GM21360 (cell line): ENCODE measurements around the gene DNAJC18.
A peak's percentile ranks its signal among the peaks of the same experiment; 100 is the strongest.
"Not testable (repeated sequence)": the region's sequence is repeated elsewhere in the genome, so short reads cannot be mapped to it uniquely, and the experiment has no call there.

Experiments used
- ATAC-seq: cut with Tn5 transposase; IDR thresholded peaks from one replicate; pipeline ENCODE4 v1.9.1; 2021; ENCODE audit warnings: mild to moderate bottlenecking, moderate library complexity; ENCODE audit not compliant: unreplicated experiment

Gene DNAJC18

DNA sequence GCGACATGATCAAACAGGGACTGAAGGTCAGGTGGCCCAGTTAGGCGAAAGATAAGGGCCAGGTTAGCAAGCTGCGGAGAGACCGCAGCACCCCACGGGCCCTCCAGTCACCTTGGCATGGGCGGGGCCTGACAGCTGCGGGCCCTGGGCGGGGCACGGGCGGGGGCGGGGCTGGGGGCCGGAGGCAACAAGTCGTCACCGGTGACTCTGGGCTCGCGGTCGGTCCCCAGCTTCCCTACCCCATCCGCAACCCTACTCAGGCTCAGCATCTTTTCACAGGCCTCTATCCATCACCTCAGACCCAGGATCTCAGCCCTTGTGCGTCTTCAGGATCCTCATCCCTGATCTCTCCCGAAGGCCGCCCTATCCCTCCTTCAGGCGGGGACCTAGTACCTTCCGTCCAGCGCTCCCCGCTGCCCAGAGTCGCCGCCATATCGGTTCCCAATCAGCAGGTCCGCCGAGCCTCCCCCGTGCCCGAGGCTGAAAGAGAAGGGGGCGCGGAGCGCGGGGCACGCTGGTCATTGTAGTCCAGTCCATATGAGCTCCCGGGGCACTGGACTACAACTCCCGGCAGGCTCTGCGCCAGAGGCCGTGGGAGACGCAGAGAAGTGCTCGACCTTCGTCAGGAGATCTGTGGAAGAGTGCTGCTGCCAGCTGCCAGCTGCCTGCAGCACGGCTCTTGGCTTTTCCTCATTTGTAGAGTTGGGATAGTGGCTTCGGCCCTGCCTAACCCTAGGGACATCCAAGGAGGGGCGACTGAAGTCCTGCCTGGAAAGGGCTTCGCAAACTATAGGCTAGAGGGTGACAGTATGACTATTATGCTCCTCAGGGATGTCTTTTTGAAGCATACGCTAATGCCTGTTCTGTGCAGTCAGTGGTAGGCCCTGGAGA lies at the start of gene DNAJC18:
DNAJC18 (minus strand) TSS at position 513 of the 891 bp plus-strand sequence; CDS start at position 433, 80 bp downstream.
- ATAC-seq, result peak; percentile 92

- no peak for ATAC-seq
Measured at GRCh38 chr5:139488260-139488659, 48.9 kb upstream of the DNAJC18 start.

- no peak for ATAC-seq
Measured at GRCh38 chr5:139486201-139486600, 46.9 kb upstream of the DNAJC18 start.

- ATAC-seq, result not testable (repeated sequence)
Measured at GRCh38 chr5:139482890-139483208, 43.5 kb upstream of the DNAJC18 start.

- no peak for ATAC-seq
Measured at GRCh38 chr5:139482050-139482889, 42.9 kb upstream of the DNAJC18 start, which contains the start of gene STING1. Gene STING1 (minus strand): TSS chr5:139482758. CDS start chr5:139481704, 1,054 bp downstream.

DNA sequence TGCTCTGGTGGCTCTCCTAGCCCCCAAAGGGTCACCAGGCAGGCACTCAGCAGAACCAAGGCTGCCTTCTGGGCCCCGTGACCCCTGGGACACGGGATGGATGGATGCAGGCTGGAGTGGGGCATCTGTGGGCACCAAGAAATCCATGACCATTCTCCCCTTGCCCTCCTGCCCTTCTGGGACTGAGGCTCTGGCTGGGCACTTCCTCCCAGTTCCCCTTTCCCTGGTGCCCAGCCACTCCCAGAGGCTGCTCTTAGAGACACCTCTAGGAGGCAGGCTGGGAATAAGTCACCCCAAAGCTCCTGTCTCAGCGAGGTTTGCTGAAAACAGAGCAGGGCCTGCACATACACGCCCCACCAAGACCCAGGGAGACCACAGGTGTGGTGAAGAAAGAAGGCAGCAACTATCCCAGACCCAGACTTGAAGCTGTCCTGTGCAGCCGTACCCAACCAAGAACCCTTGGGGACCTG lies 42.3 kb upstream of the DNAJC18 start:
- ATAC-seq, result no peak

- no peak for ATAC-seq
Measured at GRCh38 chr5:139481122-139481533, 41.8 kb upstream of the DNAJC18 start.

- not testable (repeated sequence) for ATAC-seq
Measured at GRCh38 chr5:139479729-139480128, 40.4 kb upstream of the DNAJC18 start.

GRCh38 chr5:139478657-139479423 lies 39.5 kb upstream of the DNAJC18 start:
- not testable (repeated sequence) for ATAC-seq

DNA sequence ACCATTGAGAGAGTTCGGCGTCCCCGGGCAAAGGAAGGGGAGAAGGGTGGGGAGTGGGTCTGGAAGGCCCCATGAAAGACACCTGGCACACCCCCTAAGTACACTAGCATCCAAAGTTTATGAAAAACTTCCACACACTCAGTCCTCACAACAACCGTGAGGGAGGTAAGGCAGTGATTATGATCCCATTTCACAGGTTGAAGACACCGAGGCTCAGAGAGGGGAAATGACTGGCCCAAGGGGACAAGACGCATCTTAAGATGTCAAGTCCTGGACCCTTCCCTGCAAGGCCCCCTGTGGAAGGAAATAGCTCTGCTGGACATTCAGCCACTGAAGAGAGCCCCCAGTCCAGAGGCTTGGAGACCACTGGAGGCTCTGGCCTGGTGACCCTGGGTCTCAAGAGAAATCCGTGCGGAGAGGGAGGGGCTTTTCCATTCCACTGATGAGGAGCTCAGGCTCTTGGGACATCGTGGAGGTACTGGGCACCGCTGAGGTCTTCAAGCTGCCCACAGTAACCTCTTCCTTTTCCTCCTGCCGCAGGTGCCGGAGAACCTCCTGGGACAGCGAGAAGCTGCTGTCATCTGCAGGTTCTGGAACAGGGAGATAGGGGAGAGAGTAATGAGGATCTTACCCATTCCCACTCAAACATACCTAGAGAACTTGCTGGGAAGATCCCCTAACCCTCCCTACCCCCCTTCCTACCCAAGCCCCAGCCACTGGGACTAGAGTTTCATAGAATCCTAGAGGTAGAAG lies 36.7 kb upstream of the DNAJC18 start:
- no peak for ATAC-seq

DNA sequence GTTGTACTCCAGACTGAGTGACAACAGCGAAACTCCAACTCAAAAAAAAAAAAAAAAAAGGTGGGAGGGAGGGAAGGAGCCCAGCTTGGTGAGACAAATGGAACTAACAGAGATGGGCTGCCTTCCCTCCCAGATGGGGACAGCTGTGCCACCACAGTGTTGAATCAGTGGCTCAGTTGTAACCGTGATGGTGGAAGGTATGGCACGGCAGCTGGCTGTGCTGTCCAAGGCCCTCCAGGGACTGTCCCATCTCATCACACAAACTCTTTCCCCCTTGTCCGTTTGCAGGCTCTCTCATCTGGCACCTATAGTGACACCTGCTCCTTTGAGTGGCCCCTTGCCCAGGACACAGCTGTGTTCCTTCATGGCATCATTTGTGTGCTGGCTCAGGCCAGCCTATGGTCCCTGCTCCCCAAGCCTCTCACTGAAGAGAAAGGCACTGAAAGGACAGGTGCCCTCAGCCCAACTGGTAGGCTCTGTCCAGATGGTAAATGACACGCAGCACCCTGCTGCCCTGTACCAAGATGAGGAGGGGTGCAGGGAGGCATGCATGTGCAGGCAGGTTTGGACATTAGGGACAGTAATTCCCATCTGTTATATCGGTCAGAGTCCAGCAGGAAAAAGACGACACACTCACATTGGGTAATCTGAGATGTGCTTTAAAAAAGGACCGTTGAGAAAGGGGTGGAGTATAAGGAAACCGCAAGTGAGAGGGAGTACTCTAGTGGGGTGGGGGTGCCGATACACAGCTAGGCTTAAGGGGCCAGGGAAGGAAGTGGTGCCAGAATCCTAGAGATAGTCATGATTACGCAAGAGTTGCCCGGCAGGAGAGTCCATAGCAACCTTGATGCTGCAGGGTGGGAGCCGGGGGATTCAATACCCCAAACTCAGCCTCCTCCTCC lies 35.8 kb upstream of the DNAJC18 start:
- no peak for ATAC-seq

GRCh38 chr5:139473565-139473964 lies 34.2 kb upstream of the DNAJC18 start:
- no peak for ATAC-seq

GRCh38 chr5:139473105-139473504 lies 33.8 kb upstream of the DNAJC18 start:
- no peak for ATAC-seq

DNA sequence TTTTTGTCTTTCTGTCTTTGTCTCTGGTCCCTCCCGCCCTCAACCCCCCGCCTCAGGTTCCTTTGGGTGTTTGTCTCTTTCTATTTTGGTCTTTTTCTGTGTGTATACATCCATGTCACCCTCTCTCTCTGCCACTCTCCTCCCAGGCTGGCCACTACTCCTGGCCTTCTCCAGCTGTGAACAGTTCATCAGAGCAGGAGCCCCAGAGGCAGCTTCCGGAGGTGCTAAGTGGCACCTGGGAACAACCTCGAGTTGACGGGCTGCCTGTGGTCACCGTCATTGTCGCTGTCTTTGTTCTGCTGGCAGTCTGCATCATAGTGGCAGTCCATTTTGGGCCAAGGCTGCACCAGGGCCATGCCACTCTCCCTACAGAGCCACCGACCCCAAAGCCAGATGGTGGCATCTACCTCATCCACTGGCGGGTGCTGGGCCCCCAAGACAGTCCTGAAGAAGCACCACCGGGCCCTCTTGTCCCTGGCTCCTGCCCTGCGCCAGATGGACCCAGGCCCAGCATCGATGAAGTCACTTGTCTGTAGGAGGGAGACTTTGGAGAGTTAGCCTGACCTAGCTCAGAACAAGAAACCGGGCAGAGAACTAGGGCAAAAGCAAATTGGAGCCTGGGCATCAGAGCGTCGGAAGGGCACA lies 33.2 kb upstream of the DNAJC18 start:
- ATAC-seq, result no peak

DNA sequence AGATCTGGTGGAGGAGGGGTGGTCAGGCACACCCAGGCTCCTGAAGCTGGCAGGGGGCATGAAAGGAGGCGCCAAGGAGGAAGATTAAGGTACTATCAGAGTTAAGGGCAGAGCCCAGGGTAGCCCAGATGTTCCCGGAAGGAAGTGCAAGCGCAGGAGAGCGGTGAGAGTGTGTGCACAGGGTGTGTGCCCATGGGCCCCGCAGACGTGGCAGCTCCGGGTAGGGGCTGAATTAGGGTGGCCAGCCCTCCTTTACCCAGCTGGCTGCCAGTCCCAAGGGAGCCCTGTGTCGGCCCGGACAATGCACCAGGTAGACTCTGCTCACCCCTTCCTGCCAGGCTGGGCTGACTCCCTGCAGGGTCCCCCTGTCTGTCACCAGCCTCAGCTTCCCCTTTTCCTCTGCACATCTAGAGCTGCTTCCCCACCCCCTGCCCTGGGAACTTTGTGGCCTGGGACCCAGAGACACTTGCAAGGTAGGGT lies 31.5 kb upstream of the DNAJC18 start, which contains the start of gene SMIM33:
SMIM33 (plus strand) TSS at position 184 of the 480 bp plus-strand sequence; CDS start at position 302, 118 bp downstream.
- ATAC-seq, result no peak

GRCh38 chr5:139468421-139468931 lies 29.2 kb upstream of the DNAJC18 start:
- no peak for ATAC-seq

DNA sequence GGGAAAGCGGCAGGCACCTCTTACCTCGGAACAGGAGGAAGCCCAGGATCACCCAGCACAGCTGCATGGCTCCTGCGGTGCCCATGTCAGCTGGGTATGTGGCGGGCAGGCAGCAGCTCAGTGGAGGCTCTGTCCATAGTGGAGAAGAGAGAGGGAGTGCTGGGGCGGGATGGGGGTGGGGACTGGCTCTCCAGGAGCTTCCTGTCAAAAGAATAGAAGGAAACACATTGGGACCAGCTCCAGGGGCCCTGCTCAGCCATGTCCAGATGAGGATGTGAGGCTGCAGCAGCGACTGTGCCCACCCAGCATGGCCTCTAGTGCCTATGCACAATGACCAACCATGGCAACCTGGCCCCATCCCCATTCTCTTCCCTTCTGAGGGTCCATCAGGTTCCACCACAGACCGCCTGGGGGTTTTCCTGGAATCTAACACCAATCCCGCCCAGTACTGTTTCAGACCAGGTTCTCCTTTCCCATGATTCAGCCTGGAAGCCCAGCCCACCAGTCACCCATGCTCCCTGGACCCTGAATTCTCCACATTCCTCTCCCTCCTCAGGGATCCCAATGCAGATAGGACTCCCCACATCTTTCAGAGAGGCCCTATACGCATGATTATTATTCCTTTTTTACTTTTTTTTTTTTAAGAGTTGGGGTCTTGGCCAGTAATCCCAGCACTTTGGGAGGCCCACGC lies 23.4 kb upstream of the DNAJC18 start, which contains the start of gene ECSCR:
ECSCR (minus strand) TSS at position 158 of the 691 bp plus-strand sequence; CDS start at position 85, 73 bp downstream.
- ATAC-seq, result no peak
